ENCODE measurements around the gene C1orf35. TPM values are rescaled to one million over a fixed set of nuclear protein-coding genes. Genes with fewer than 3 reads are reported as not detected.

Gene C1orf35
- total RNA-seq, 1 experiment from 2014 or later: 19.0 TPM

- DNase-seq (ENCODE audit: low read depth): no peak
Observed at GRCh38 chr1:228094432-228095016, 8.6 kb downstream of the C1orf35 start.

GRCh38 chr1:228093050-228093906, 9.8 kb downstream of the C1orf35 start:
- no peak for DNase-seq (ENCODE audit: low read depth)

- no peak for DNase-seq (ENCODE audit: low read depth)
Observed at GRCh38 chr1:228092342-228093049, 10.6 kb downstream of the C1orf35 start.

DNA sequence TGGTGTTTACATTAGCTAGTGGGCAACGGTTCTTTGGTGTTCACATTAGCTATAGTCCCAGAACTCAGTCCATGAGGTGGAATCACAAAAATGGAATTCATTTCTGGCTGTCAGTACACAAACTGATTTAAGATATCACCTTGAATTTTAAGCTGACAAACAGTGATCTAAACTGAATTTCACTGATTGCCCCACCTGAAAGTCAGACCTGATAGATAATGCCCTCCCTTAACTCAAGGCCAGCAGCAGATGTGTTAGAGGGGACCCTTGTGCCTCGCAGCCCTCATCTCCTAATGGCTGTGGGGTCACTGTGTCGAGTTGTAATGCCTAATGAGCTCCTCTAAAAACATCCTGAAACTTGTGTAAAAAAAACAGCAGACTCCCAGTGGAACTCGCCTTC, 12.0 kb downstream of the C1orf35 start:
- no peak for DNase-seq (ENCODE audit: low read depth)

DNA sequence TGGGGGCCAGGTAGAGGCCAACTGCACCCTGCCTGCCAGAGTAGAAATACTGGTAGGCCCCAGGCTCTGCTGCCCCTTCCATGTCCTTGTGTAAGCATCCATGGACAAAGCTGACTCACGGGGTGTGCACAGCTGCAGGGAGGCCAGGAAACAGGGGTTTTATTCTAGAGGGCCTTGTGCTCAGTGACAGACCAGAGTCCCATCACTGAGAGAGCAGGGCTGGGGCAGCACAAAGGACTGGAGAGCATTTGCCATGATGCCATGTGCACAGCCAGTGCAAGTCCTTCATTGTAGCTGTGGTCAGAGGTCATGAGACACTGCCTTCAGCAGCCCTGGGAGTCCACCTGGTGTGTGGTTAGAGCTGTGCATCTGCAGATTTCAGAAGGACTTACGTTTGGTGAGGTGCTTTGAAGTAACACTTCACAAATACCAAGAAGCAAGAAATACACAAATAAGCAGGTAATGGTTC, 12.5 kb downstream of the C1orf35 start:
- DNase-seq (ENCODE audit: low read depth): no peak

GRCh38 chr1:228089519-228090380, 13.4 kb downstream of the C1orf35 start:
- no peak for DNase-seq (ENCODE audit: low read depth)

GRCh38 chr1:228088586-228089498, 14.3 kb downstream of the C1orf35 start:
- no peak for DNase-seq (ENCODE audit: low read depth)

- peak; percentile 90 for DNase-seq (ENCODE audit: low read depth)
Observed at GRCh38 chr1:228087771-228088251, 15.3 kb downstream of the C1orf35 start.

DNA sequence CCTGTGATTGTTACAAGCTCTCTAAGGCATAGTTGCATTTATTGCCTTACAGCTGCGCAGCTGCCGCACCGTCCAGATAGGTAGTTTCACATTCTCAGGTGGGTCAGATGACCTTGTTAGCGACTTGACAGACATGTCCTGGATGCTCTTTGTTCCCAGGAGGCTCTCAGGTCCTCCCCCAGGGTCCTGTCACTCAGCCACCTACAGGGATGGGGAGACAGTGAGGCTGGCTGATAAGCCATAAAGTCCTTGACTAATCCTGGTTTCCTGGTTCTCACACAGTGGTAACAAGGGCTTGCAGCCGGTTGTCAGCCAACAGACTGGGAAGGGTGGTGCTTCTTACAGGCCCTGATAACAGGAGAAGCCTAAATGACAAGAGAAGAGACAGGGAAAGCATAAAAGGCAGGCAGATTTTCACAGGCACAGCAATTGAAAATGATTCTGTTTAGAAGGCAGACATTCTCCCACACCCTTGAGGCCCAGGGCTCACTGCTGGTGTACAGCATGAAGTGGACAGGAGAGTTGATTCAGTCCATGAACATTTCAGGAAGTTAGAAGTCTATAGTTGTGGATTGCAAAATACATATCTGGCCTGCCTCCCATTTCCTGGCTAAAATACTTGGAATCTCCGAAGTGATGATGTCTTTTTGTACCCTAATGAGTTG, 17.7 kb downstream of the C1orf35 start:
- DNase-seq (ENCODE audit: low read depth): peak; percentile 52

DNA sequence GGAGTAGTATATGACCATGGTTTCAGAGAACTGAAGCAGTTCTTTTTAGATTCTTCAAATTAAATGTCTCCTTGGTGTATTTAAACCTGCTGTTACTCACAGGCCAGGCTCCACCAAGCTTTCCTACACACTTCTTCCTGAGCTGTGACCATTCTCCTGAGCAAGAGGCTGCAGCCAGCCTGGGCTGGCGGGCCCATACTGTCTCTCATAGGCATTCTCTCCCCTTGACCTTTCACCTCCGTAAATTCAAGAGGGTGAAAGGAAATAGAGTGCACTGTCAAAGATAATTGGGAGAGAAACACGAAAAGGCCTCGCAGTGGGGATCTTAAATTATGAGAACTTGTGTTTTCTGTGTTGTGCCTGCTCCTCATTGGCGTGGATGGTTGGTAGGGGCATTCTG, 18.3 kb downstream of the C1orf35 start:
- no peak for DNase-seq (ENCODE audit: low read depth)

- peak; percentile 50 for DNase-seq (ENCODE audit: low read depth)
Observed at GRCh38 chr1:228084325-228084724, 18.8 kb downstream of the C1orf35 start.

GRCh38 chr1:228083871-228084278, 19.2 kb downstream of the C1orf35 start:
- DNase-seq (ENCODE audit: low read depth): no peak

- DNase-seq (ENCODE audit: low read depth): peak; percentile 62
Observed at GRCh38 chr1:228082918-228083870, 19.9 kb downstream of the C1orf35 start.

DNA sequence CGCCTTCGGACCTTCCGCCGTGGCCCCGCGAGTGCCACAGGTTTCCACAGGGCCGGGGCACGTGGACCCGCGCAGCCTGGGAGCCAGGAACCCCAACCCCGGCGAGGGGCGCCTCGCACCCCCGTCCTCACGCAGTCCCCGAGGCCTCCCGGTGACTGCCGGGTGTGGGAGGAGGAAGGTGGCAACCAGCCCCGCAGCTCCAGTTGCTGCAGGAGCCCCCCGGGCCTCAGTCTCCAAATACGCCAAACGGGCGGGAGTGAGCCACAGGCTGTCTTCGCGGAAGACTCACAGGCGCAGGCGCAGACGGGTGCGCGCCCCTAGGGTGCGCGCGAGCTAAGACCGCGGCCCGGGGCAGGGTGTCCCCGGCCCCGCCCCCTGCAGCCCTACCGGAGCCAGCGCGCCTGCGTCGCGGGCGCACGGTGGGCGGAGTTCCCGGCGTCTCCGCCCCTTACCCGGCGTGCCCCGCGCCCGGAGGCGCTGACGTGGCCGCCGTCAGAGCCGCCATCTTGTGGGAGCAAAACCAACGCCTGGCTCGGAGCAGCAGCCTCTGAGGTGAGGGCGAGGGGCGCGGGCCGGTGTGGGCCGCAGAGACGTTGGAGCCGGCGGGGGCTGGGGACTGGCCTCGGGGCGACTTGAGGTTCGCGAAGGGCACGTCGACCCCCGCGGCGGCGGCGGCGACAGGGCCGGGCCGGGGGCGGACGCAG, 20.8 kb downstream of the C1orf35 start, which contains the start of gene ARF1:
Gene ARF1, plus strand, starts transcription at position 495 of the 704 bp plus-strand sequence. CDS start 14,407 bp downstream, outside the sequence.
- DNase-seq (ENCODE audit: low read depth): peak; percentile 88

GRCh38 chr1:228081578-228082213, 21.4 kb downstream of the C1orf35 start:
- peak; percentile 35 for DNase-seq (ENCODE audit: low read depth)

GRCh38 chr1:228081144-228081543, 22.0 kb downstream of the C1orf35 start:
- DNase-seq (ENCODE audit: low read depth): no peak

DNA sequence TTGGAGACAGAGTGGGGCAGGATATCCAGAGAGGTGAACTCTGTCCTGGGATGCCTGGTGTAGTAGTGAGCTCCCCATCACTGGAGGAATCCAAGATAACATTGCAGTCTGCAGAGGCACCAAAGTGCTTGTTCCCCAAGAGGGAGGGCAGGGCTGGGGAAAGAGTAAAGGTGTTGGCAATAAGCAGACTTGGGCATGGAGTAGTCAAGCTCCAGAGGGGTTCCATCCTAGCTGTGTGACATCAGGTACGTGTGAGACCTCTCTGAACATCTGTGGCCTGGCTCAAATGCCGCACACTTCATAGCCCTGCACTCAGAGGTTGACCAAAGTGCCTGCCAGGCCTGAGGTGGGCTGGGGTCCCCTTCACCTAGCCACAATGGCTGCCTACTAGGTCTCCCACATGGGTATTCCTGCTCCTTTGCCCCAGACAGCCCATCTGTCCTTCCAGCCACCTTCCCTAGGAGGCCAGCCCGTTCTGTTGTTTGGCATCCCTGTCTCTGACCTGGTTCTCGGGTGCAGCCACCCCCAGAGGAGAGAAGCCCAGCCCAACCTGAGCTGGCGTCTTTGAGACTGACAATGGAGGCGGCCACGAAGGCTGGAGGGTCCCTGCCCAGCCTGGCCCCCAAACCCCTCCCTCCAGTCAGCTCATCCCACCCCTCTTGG, 23.4 kb downstream of the C1orf35 start:
- no peak for DNase-seq (ENCODE audit: low read depth)

Data from M059J (cell line).